ENCODE results near the gene EHHADH.

Gene EHHADH

DNA sequence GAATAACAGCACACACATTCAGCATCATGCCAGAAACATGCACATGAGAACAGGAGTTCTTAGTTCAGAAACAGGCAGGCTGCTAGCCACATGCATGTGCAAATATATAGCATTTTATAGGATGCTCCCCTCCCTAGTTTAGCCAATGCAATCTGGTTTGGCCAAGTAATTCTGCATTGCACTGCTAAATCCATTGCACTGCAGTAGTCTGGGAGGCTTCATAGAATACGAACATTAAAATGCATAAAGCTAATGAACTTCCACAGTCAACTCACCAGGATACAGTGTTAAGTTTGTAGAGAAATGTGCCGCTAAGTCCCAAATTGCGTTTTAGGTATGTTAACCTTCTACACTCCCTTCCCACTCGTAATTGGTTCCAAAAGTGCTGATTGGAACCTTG, 41.8 kb downstream of the EHHADH start:
- Histone ChIP-seq H2AFZ (ENCODE audit: low read length) (no peak overlapping the region), H3K9ac (ENCODE audit: low read length) (no peak overlapping the region), H3K4me2 (ENCODE audit: low read length) (no peak overlapping the region), H3K79me2 (ENCODE audit: insufficient read depth, low read length) (no peaks in the 10 kb centered on the region), H3K27ac (ENCODE audit: low read depth, low read length, poor library complexity, severe bottlenecking) (no peak overlapping the region), H3K9me2 (ENCODE audit: low read depth, low read length) (no peaks in the 10 kb centered on the region), H3F3A (ENCODE audit: insufficient read depth, low read length) (no peaks in the 10 kb centered on the region), H3K36me3 (ENCODE audit: insufficient read depth, low read length) (no peaks in the 10 kb centered on the region), H4K20me1 (ENCODE audit: insufficient read depth, low read length) (no peaks in the 10 kb centered on the region), H3K27me3 (ENCODE audit: insufficient read depth, low read length) (no peaks in the 10 kb centered on the region), H3K4me1 (ENCODE audit: insufficient read depth, low read length, severe bottlenecking) (peaks cover 7% of the 10 kb centered on the region), H3K9me3 (ENCODE audit: low read length) (no peaks in the 10 kb centered on the region), H3K4me3 (ENCODE audit: low read depth, low read length, poor library complexity, severe bottlenecking) (no peak overlapping the region)
- TF ChIP-seq EZH2 (IDR thresholded peaks at IDR 0.05; ENCODE audit: borderline replicate concordance, low read length), result no peak
- TF ChIP-seq, protein P1, sequence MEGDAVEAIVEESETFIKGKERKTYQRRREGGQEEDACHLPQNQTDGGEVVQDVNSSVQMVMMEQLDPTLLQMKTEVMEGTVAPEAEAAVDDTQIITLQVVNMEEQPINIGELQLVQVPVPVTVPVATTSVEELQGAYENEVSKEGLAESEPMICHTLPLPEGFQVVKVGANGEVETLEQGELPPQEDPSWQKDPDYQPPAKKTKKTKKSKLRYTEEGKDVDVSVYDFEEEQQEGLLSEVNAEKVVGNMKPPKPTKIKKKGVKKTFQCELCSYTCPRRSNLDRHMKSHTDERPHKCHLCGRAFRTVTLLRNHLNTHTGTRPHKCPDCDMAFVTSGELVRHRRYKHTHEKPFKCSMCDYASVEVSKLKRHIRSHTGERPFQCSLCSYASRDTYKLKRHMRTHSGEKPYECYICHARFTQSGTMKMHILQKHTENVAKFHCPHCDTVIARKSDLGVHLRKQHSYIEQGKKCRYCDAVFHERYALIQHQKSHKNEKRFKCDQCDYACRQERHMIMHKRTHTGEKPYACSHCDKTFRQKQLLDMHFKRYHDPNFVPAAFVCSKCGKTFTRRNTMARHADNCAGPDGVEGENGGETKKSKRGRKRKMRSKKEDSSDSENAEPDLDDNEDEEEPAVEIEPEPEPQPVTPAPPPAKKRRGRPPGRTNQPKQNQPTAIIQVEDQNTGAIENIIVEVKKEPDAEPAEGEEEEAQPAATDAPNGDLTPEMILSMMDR (IDR thresholded peaks at IDR 0.05; ENCODE audit: low read length), result no peak

DNA sequence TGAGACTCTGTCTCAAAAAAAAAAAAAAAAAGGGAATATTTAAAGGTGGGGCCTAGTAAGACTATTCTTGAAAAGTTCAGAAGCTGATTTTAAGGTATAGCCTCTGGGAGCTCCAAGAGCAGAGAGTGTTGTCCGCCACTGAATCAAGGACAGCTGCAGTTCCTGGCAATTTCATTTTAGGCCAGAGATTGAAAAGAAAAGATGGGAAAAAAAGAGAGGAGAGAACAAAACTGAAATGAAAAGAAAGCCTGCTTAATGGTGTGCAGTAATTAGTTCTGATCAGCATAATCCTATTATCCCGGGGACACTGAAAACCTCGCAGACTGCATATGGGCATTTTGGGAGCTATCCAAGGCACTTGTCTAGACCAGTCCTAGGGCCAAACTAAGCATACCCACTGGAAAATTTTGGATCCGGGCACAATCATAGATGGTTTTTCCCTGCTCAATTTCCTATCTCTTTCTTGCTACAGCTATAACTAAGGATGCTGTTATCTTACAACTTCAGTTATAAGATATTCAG, 43.2 kb downstream of the EHHADH start:
- no peaks in the 10 kb centered on the region for H3K9me2 ChIP-seq (ENCODE audit: low read depth, low read length)
- H2AFZ ChIP-seq (ENCODE audit: low read length), result no peak overlapping the region
- no peaks in the 10 kb centered on the region for H3K9me3 ChIP-seq (ENCODE audit: low read length)
- TF ChIP-seq EZH2 (IDR thresholded peaks at IDR 0.05; ENCODE audit: borderline replicate concordance, low read length), result no peak
- TF ChIP-seq, protein P1 (IDR thresholded peaks at IDR 0.05; ENCODE audit: low read length), result no peak
- no peaks in the 10 kb centered on the region for H4K20me1 ChIP-seq (ENCODE audit: insufficient read depth, low read length)
- H3F3A ChIP-seq (ENCODE audit: insufficient read depth, low read length), result no peaks in the 10 kb centered on the region
- no peaks in the 10 kb centered on the region for H3K27me3 ChIP-seq (ENCODE audit: insufficient read depth, low read length)
- no peak overlapping the region for H3K27ac ChIP-seq (ENCODE audit: low read depth, low read length, poor library complexity, severe bottlenecking)
- H3K36me3 ChIP-seq (ENCODE audit: insufficient read depth, low read length), result no peaks in the 10 kb centered on the region
- H3K4me2 ChIP-seq (ENCODE audit: low read length), result no peak overlapping the region
- H3K9ac ChIP-seq (ENCODE audit: low read length), result no peak overlapping the region
- peaks cover 7% of the 10 kb centered on the region for H3K4me1 ChIP-seq (ENCODE audit: insufficient read depth, low read length, severe bottlenecking)
- no peak overlapping the region for H3K4me3 ChIP-seq (ENCODE audit: low read depth, low read length, poor library complexity, severe bottlenecking)
- no peaks in the 10 kb centered on the region for H3K79me2 ChIP-seq (ENCODE audit: insufficient read depth, low read length)

DNA sequence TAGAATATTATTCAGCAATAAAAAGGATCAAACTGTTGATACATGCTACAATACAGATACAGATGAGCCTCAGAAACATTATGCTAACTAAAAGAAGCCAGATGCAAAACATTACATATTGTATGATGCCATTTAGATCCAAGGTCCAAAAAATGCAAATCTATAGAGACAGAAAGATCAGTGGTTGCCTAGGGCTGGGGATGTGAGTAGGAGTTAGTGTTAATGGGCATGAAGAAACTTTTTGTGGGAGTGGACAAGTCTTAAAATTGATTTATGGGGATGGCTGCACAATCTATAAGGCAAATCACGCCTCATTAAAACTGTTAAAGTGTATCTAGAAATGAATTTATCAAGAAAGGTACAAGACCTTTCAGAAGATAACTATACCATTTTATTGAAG, 45.0 kb downstream of the EHHADH start:
- Histone ChIP-seq H3K9me3 (ENCODE audit: low read length) (no peaks in the 10 kb centered on the region), H3K27me3 (ENCODE audit: insufficient read depth, low read length) (no peaks in the 10 kb centered on the region), H3K9ac (ENCODE audit: low read length) (no peak overlapping the region), H3K9me2 (ENCODE audit: low read depth, low read length) (no peaks in the 10 kb centered on the region), H3K4me2 (ENCODE audit: low read length) (no peak overlapping the region), H3K27ac (ENCODE audit: low read depth, low read length, poor library complexity, severe bottlenecking) (no peak overlapping the region), H3F3A (ENCODE audit: insufficient read depth, low read length) (no peaks in the 10 kb centered on the region), H4K20me1 (ENCODE audit: insufficient read depth, low read length) (no peaks in the 10 kb centered on the region), H3K36me3 (ENCODE audit: insufficient read depth, low read length) (no peaks in the 10 kb centered on the region), H3K4me3 (ENCODE audit: low read depth, low read length, poor library complexity, severe bottlenecking) (no peak overlapping the region), H3K79me2 (ENCODE audit: insufficient read depth, low read length) (no peaks in the 10 kb centered on the region), H3K4me1 (ENCODE audit: insufficient read depth, low read length, severe bottlenecking) (peaks cover 7% of the 10 kb centered on the region), H2AFZ (ENCODE audit: low read length) (no peak overlapping the region)
- no peak for TF ChIP-seq EZH2 (IDR thresholded peaks at IDR 0.05; ENCODE audit: borderline replicate concordance, low read length)
- TF ChIP-seq, protein P1 (IDR thresholded peaks at IDR 0.05; ENCODE audit: low read length), result no peak

All from OCI-LY1 (cell line).